Osteoblast (primary cell): ENCODE measurements around the gene SGK2. TPM values are rescaled to one million over a fixed set of nuclear protein-coding genes. Genes with fewer than 3 reads are reported as not detected.

Experiments
- DNase-seq: peaks from one replicate; pipeline ENCODE4 v3.0.0; 2011; ENCODE audit warnings: low spot score, mixed read lengths; ENCODE audit not compliant: insufficient read length; ENCODE audit errors: missing footprints
- H2AFZ ChIP-seq: 2 replicates; pipeline ENCODE4 v1.6.0; 2011; ENCODE audit warnings: mild to moderate bottlenecking, low read length
- H3K27ac ChIP-seq: 2 replicates; pipeline ENCODE4 v1.5.1; 2011; ENCODE audit warnings: mild to moderate bottlenecking, low read depth, low read length, moderate library complexity
- H3K27me3 ChIP-seq: 2 replicates; pipeline ENCODE4 v1.6.0; 2012; ENCODE audit warnings: mild to moderate bottlenecking, control low read depth, inconsistent platforms, low read length, moderate library complexity; ENCODE audit not compliant: insufficient read depth
- H3K36me3 ChIP-seq: 2 replicates; pipeline ENCODE4 v1.5.1; 2011; ENCODE audit warnings: mild to moderate bottlenecking, low read length, control low read depth, moderate library complexity; ENCODE audit not compliant: insufficient read depth
- H3K4me1 ChIP-seq: 2 replicates; pipeline ENCODE4 v1.5.1; 2011; ENCODE audit warnings: mild to moderate bottlenecking, low read length, control low read depth, moderate library complexity; ENCODE audit not compliant: insufficient read depth
- H3K4me2 ChIP-seq: 2 replicates; pipeline ENCODE4 v1.6.0; 2011; ENCODE audit warnings: mild to moderate bottlenecking, low read length; ENCODE audit not compliant: insufficient read depth
- H3K4me3 ChIP-seq: fragments of 200-600 bp; sonication (generic); 3 replicates; pipeline ENCODE4 v1.5.1; 2012; ENCODE audit warnings: mild to moderate bottlenecking, low read length, inconsistent platforms; ENCODE audit not compliant: insufficient read depth
- H3K79me2 ChIP-seq: 2 replicates; pipeline ENCODE4 v1.6.0; 2012; ENCODE audit warnings: mild to moderate bottlenecking, low read length, control low read depth, inconsistent platforms; ENCODE audit not compliant: insufficient read depth
- H3K9me3 ChIP-seq: 2 replicates; pipeline ENCODE4 v1.5.1; 2011; ENCODE audit warnings: low read depth, low read length, control low read depth
- H4K20me1 ChIP-seq: 2 replicates; pipeline ENCODE4 v1.6.0; 2012; ENCODE audit warnings: mild to moderate bottlenecking, low read length, control low read depth; ENCODE audit not compliant: insufficient read depth
- CTCF ChIP-seq: IDR thresholded peaks from 2 replicates; pipeline ENCODE4 v1.5.1; 2011; ENCODE audit warnings: mild to moderate bottlenecking, low read depth, low read length, moderate library complexity; ENCODE audit errors: extremely low read depth
- total RNA-seq: library from RNA; depleted of rRNA; stranded (reverse); fragments of >200 nt; gene quantifications from 2 replicates; pipeline ENCODE4 v1.2.3, GENCODE V29; 2012

SGK2 gene
- total RNA-seq, 1 donor = under 0.01 TPM

- Histone ChIP-seq H3K4me1 (no peaks in the 10 kb centered on the region), H3K36me3 (no peaks in the 10 kb centered on the region), H3K79me2 (no peaks in the 10 kb centered on the region), H3K4me2 (no peak overlapping the region), H3K4me3 (no peak overlapping the region), H3K9me3 (no peaks in the 10 kb centered on the region), H3K27ac (no peak overlapping the region), H2AFZ (no peak overlapping the region), H3K27me3 (no peaks in the 10 kb centered on the region), H4K20me1 (no peaks in the 10 kb centered on the region)
- no peak for TF ChIP-seq CTCF
- no peak for DNase-seq
Observed at GRCh38 chr20:43559147-43559987, 540 bp downstream of the SGK2 start.

DNA sequence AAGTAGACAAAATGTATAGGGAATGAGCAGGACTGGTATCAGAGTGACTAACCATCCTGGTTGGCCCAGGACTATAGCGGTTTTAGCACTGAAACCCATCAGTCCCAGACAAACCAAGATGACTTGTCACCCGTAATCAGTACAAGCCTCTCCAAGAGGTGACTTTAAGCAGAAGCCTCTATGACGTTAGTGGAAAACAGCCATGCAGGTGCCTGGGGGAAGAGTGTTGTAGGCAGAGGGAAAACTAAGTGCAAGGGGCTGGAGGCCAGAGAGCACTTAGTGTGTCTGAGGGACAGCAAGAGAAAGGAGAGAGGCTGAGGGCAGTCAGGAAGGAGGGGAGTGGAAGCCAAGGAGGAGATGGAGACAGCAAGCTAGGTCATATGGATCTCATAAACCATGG lies 2.1 kb downstream of the SGK2 start:
- no peak for TF ChIP-seq CTCF
- Histone ChIP-seq H3K27ac (no peak overlapping the region), H3K4me3 (no peak overlapping the region), H3K9me3 (no peaks in the 10 kb centered on the region), H3K36me3 (no peaks in the 10 kb centered on the region), H3K4me1 (no peaks in the 10 kb centered on the region), H4K20me1 (no peaks in the 10 kb centered on the region), H3K4me2 (no peak overlapping the region), H3K79me2 (no peaks in the 10 kb centered on the region), H2AFZ (no peak overlapping the region), H3K27me3 (no peaks in the 10 kb centered on the region)
- no peak for DNase-seq

- H3K27ac ChIP-seq = no peak overlapping the region
- no peak for DNase-seq
- H4K20me1 ChIP-seq = no peaks in the 10 kb centered on the region
- H3K9me3 ChIP-seq = no peaks in the 10 kb centered on the region
- H3K4me2 ChIP-seq = no peak overlapping the region
- no peaks in the 10 kb centered on the region for H3K79me2 ChIP-seq
- H3K4me1 ChIP-seq = no peaks in the 10 kb centered on the region
- H2AFZ ChIP-seq = no peak overlapping the region
- no peaks in the 10 kb centered on the region for H3K36me3 ChIP-seq
- H3K27me3 ChIP-seq = no peaks in the 10 kb centered on the region
- no peak overlapping the region for H3K4me3 ChIP-seq
- peak; percentile 35 for TF ChIP-seq CTCF
Observed at GRCh38 chr20:43563429-43563828, 4.6 kb downstream of the SGK2 start.

GRCh38 chr20:43563991-43564390 lies 5.2 kb downstream of the SGK2 start:
- Histone ChIP-seq H2AFZ (no peak overlapping the region), H3K4me1 (no peaks in the 10 kb centered on the region)

More at GRCh38 chr20:43563991-43564390, 5.2 kb downstream of the SGK2 start:
- no peak for DNase-seq
- Histone ChIP-seq H3K79me2 (no peaks in the 10 kb centered on the region), H4K20me1 (no peaks in the 10 kb centered on the region), H3K27ac (no peak overlapping the region), H3K4me2 (no peak overlapping the region), H3K4me3 (no peak overlapping the region), H3K9me3 (no peaks in the 10 kb centered on the region), H3K27me3 (no peaks in the 10 kb centered on the region), H3K36me3 (no peaks in the 10 kb centered on the region)
- no peak for TF ChIP-seq CTCF
